GM12878 (cell line): Measurements from ENCODE around the gene TRAK2. TPM values are rescaled to one million over a fixed set of nuclear protein-coding genes. Genes with fewer than 3 reads are reported as not detected.
A peak's percentile ranks its signal among the peaks of the same experiment; 100 is the strongest.

Source experiments
- ATAC-seq: fragments of 200-7000 bp; cut with Tn5 transposase; 3 replicates; pipeline ENCODE4 v1.9.1; 2020; ENCODE audit warnings: mild to moderate bottlenecking, moderate library complexity
- BruUV-seq: library from RNA; stranded (reverse); fragments of 400-500 nt; replicated peaks from 2 replicates; lab custom pipeline; 2021; lab: Mats Ljungman, UMichigan
- CTCF ChIA-PET: fragments of 300-600 bp; sonication (Branson Sonifier 250); formaldehyde crosslinking; extraction: SDS; loops from one replicate; lab custom pipeline; 2021; ENCODE audit warnings: inconsistent platforms; lab: Yijun Ruan, JAX
- POLR2A ChIA-PET: fragments of 350-600 bp; formaldehyde crosslinking; extraction: SDS; loops from one replicate; lab custom pipeline; 2021; ENCODE audit warnings: inconsistent platforms; lab: Charles Lee
- RAD21 ChIA-PET: fragments of 300-600 bp; sonication (Branson Sonifier 250); formaldehyde crosslinking; loops from one replicate; lab custom pipeline; 2023; ENCODE audit warnings: antibody characterized with exemption; ENCODE audit not compliant: unreplicated experiment; lab: Charles Lee
- SMC1A ChIA-PET: fragments of 300-600 bp; sonication (Branson Sonifier 250); formaldehyde crosslinking; loops from one replicate; lab custom pipeline; 2023; ENCODE audit not compliant: unreplicated experiment, uncharacterized antibody; lab: Charles Lee
- DNase-seq: peaks from one replicate; pipeline ENCODE4 v3.0.0-alpha.2; 2011; ENCODE audit warnings: low read depth, low spot score
- FAIRE-seq: peaks from 3 replicates; lab custom pipeline; 2011; peaks lifted over from hg19 to GRCh38; lab: Jason Lieb, UNC
- H2AFZ ChIP-seq: 2 replicates; pipeline ENCODE4 v1.6.0; 2011; ENCODE audit warnings: low read depth, low read length, control low read depth; ENCODE audit not compliant: control insufficient read depth
- H3K27ac ChIP-seq: 2 replicates; pipeline ENCODE4 v1.5.1; 2011; ENCODE audit warnings: control low read depth; ENCODE audit not compliant: control insufficient read depth, insufficient read depth
- H3K27me3 ChIP-seq, 2 experiments: replicated peaks in 1 of 2; 2 replicates each; pipeline versions ENCODE4 v1.6.0 to v1.6.1; 2011; ENCODE audit warnings: low read length in 1 of 2; ENCODE audit not compliant: control insufficient read depth in 2 of 2, insufficient read depth in 2 of 2
- H3K36me3 ChIP-seq, 2 experiments: 2 replicates each; pipeline ENCODE4 v1.5.1; 2011; ENCODE audit warnings: low read length in 1 of 2; ENCODE audit not compliant: control insufficient read depth in 2 of 2, insufficient read depth in 2 of 2
- H3K4me1 ChIP-seq: 2 replicates; pipeline ENCODE4 v1.6.1; 2011; ENCODE audit warnings: mild to moderate bottlenecking, low read length, moderate library complexity, mixed read lengths; ENCODE audit not compliant: control insufficient read depth, insufficient read depth
- H3K4me2 ChIP-seq: 2 replicates; pipeline ENCODE4 v1.6.0; 2011; ENCODE audit warnings: control low read depth; ENCODE audit not compliant: control insufficient read depth, insufficient read depth
- H3K4me3 ChIP-seq: fragments of 200-600 bp; sonication (generic); 2 replicates; pipeline ENCODE4 v1.5.1; 2016
- H3K79me2 ChIP-seq: 2 replicates; pipeline ENCODE4 v1.6.0; 2011; ENCODE audit warnings: low read length; ENCODE audit not compliant: control insufficient read depth, insufficient read depth
- H3K9ac ChIP-seq: 2 replicates; pipeline ENCODE4 v1.8.0; 2011; ENCODE audit warnings: low read length, control low read depth, mixed read lengths; ENCODE audit not compliant: control insufficient read depth, insufficient read depth
- H3K9me3 ChIP-seq: replicated peaks from 3 replicates; pipeline ENCODE4 v1.5.1; 2011; ENCODE audit warnings: mild to moderate bottlenecking, low read length; ENCODE audit not compliant: control insufficient read depth, insufficient read depth
- H4K20me1 ChIP-seq: 2 replicates; pipeline ENCODE4 v1.6.0; 2011; ENCODE audit not compliant: control insufficient read depth, insufficient read depth
- ASH2L ChIP-seq: fragments of 300-600, 200-600 bp; sonication (generic); IDR thresholded peaks from 2 replicates; pipeline ENCODE4 v1.6.1; 2017; ENCODE audit warnings: low read depth, mild to moderate bottlenecking, borderline replicate concordance
- BCL3 ChIP-seq: IDR thresholded peaks from 2 replicates; pipeline ENCODE4 v1.6.1; 2011; ENCODE audit warnings: borderline replicate concordance, low read depth, mild to moderate bottlenecking, moderate library complexity, low read length; ENCODE audit not compliant: insufficient read depth, poor library complexity, severe bottlenecking
- CBX5 ChIP-seq: sonication (generic); IDR thresholded peaks from 2 replicates; pipeline ENCODE4 v1.6.1; 2016; ENCODE audit warnings: low read depth, moderate library complexity, mild to moderate bottlenecking, inconsistent platforms
- CEBPB ChIP-seq, 2 experiments: fragments of 150-350 bp in 1 of 2; IDR thresholded peaks; 2 replicates each; pipeline ENCODE4 v1.6.1; 2012 to 2014; ENCODE audit warnings: low read depth in 2 of 2, low read length in 2 of 2, borderline replicate concordance in 1 of 2, inconsistent platforms in 1 of 2
- EGR1 ChIP-seq, 2 experiments: IDR thresholded peaks; 1 replicate in 1 of 2; 2 replicates in 1 of 2; pipeline ENCODE4 v1.6.1; 2011 to 2012; ENCODE audit warnings: low read depth in 2 of 2, low read length in 2 of 2, borderline replicate concordance in 1 of 2, mild to moderate bottlenecking in 1 of 2, moderate library complexity in 1 of 2
- FOXK2 ChIP-seq: fragments of 450-650 bp; IDR thresholded peaks from 2 replicates; pipeline ENCODE4 v1.6.1; 2017; ENCODE audit warnings: mild to moderate bottlenecking, moderate library complexity
- HDAC2 ChIP-seq: fragments of 200-600 bp; sonication (generic); IDR thresholded peaks from 2 replicates; pipeline ENCODE4 v1.6.1; 2017
- IRF3 ChIP-seq: fragments of 450-650 bp; IDR thresholded peaks from 2 replicates; pipeline ENCODE4 v1.6.1; 2014; ENCODE audit warnings: mild to moderate bottlenecking
- JUND ChIP-seq: IDR thresholded peaks from 2 replicates; pipeline ENCODE4 v1.6.1; 2012; ENCODE audit warnings: low read depth, mild to moderate bottlenecking, low read length, improper control_type of control experiment, moderate library complexity
- MTA2 ChIP-seq: fragments of 450-650 bp; IDR thresholded peaks from 2 replicates; pipeline ENCODE4 v1.6.1; 2016; ENCODE audit warnings: low read depth, mild to moderate bottlenecking, moderate library complexity
- POLR2AphosphoS5 ChIP-seq: IDR thresholded peaks from 2 replicates; pipeline ENCODE4 v1.6.1; 2011; ENCODE audit warnings: mild to moderate bottlenecking, low read length, inconsistent platforms
- RCOR1 ChIP-seq: conservative IDR thresholded peaks from 2 replicates; pipeline ENCODE4 v1.6.1; 2012; ENCODE audit warnings: low read depth, low read length, improper control_type of control experiment
- SMC3 ChIP-seq: IDR thresholded peaks from 2 replicates; pipeline ENCODE4 v1.6.1; 2011; ENCODE audit warnings: low read length, improper control_type of control experiment, borderline replicate concordance
- WRNIP1 ChIP-seq: IDR thresholded peaks from 2 replicates; pipeline ENCODE4 v1.6.1; 2011; ENCODE audit warnings: low read depth, low read length, improper control_type of control experiment, borderline replicate concordance
- ZNF217 ChIP-seq: fragments of 450-650 bp; IDR thresholded peaks from 2 replicates; pipeline ENCODE4 v1.6.1; 2017; ENCODE audit warnings: antibody characterized with exemption, mild to moderate bottlenecking
- WGBS: methylation state at CpG from one replicate; pipeline ENCODE4 v1.1.6; 2016; ENCODE audit warnings: low lambda C conversion rate; ENCODE audit not compliant: insufficient replicate concordance, insufficient coverage; ENCODE audit errors: missing lambda C conversion rate; 5-methylcytosine and 5-hydroxymethylcytosine counted together
- in situ Hi-C: fragments of 300-500 bp; cut with MboI; formaldehyde crosslinking; loops from 9 replicates; pipeline ENCODE4 v1.14.3; 2018; ENCODE audit warnings: mixed read lengths
- intact Hi-C: fragments of 100-400 bp; cut with micrococcal nuclease; formaldehyde crosslinking; loops from one replicate; pipeline ENCODE4 v1.14.2; 2022; ENCODE audit not compliant: unreplicated experiment
- polyA plus RNA-seq, 11 experiments: library from polyadenylated mRNA; depleted of rRNA in 4 of 11; unstranded in 6 of 11; stranded (reverse) in 5 of 11; fragments of >200 nt; fragmentation: Nextera tagmentation in 4 of 11; fragmentation: Illumina TruSeq in 1 of 11; extraction: Ambion mirVana in 4 of 11; extraction: Trizol in 1 of 11; gene quantifications; 1 replicate in 1 of 11; 2 replicates in 10 of 11; pipeline versions ENCODE4 v1.2.1 to v1.2.3, GENCODE V29; 2011 to 2016; ENCODE audit warnings: inconsistent platforms in 2 of 11, missing spikeins in 2 of 11, low read depth in 1 of 11
- total RNA-seq, 4 experiments: library from RNA; depleted of rRNA in 3 of 4; stranded (reverse); fragments of >200 nt in 3 of 4; fragmentation: Illumina TruSeq in 1 of 4; extraction: Trizol in 1 of 4; gene quantifications; 2 replicates each; pipeline versions ENCODE4 v1.2.1 to v1.2.3, GENCODE V29; 2013 to 2021
- TF ChIP-seq, protein P1 (sequence below): fragments of 450-650 bp; conservative IDR thresholded peaks from 2 replicates; pipeline ENCODE4 v1.6.1; 2017; ENCODE audit warnings: mild to moderate bottlenecking, moderate library complexity
- TF ChIP-seq, protein P2 (sequence below): IDR thresholded peaks from 2 replicates; pipeline ENCODE4 v1.6.1; 2012; ENCODE audit warnings: low read depth, low read length, improper control_type of control experiment

Gene TRAK2
- total and polyA plus RNA-seq, 10 of the 15 experiments (the other 5 are each of a cell fraction or from before 2014, with no cell fraction given): 5.2 to 20.0 (median 11.8) TPM

GRCh38 chr2:201451292-201452057 is at the start of gene TRAK2, which contains the start of gene STRADB (continued):
- TF ChIP-seq EGR1 (IDR thresholded peaks at IDR 0.05; ENCODE audit: borderline replicate concordance in 1 of 2, low read depth in 2 of 2, low read length in 2 of 2): 0 out of 3 replicates have a peak, but pooled peaks of 1 of the 2 experiments have one; percentile 6
- TF ChIP-seq ZNF217: 0 out of 2 replicates have a peak, but pooled peaks have one; percentile 68
- TF ChIP-seq, protein P1, sequence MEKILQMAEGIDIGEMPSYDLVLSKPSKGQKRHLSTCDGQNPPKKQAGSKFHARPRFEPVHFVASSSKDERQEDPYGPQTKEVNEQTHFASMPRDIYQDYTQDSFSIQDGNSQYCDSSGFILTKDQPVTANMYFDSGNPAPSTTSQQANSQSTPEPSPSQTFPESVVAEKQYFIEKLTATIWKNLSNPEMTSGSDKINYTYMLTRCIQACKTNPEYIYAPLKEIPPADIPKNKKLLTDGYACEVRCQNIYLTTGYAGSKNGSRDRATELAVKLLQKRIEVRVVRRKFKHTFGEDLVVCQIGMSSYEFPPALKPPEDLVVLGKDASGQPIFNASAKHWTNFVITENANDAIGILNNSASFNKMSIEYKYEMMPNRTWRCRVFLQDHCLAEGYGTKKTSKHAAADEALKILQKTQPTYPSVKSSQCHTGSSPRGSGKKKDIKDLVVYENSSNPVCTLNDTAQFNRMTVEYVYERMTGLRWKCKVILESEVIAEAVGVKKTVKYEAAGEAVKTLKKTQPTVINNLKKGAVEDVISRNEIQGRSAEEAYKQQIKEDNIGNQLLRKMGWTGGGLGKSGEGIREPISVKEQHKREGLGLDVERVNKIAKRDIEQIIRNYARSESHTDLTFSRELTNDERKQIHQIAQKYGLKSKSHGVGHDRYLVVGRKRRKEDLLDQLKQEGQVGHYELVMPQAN: peak; percentile 64
- TF ChIP-seq, protein P2, sequence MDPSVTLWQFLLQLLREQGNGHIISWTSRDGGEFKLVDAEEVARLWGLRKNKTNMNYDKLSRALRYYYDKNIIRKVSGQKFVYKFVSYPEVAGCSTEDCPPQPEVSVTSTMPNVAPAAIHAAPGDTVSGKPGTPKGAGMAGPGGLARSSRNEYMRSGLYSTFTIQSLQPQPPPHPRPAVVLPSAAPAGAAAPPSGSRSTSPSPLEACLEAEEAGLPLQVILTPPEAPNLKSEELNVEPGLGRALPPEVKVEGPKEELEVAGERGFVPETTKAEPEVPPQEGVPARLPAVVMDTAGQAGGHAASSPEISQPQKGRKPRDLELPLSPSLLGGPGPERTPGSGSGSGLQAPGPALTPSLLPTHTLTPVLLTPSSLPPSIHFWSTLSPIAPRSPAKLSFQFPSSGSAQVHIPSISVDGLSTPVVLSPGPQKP: no peak
- TF ChIP-seq POLR2AphosphoS5: peak; percentile 86
- no peak for TF ChIP-seq CEBPB (IDR thresholded peaks at IDR 0.05; ENCODE audit: borderline replicate concordance in 1 of 2, low read depth in 2 of 2, low read length in 2 of 2)

DNA sequence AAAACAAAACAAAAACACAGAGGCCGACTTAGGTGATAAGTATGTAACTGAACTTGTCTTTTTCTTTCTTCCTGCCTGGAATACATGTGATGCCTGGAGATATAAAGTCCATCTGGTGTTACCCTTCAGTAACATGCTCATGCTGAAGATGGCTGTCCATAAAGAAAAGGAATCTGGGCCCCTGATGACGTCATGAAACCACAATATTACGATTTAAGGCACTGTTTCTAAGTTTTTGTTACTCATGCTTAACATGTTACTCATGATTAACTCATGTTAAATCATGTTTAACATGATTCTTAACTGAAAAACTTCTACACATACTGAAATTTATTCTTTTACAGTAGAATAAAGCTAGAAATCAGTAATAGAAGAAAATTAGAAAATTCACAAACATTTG is 49.3 kb upstream of the TRAK2 start:
- Histone ChIP-seq H3K9ac (no peak overlapping the region), H3K79me2 (no peaks in the 10 kb centered on the region), H2AFZ (no peak overlapping the region), H3K9me3 (no peaks in the 10 kb centered on the region; the same call in 2 of the 3 replicates), H3K4me2 (no peak overlapping the region), H3K27ac (no peak overlapping the region), H3K4me3 (no peak overlapping the region), H3K27me3 (no peaks in the 10 kb centered on the region), H3K36me3 (no peaks in the 10 kb centered on the region), H3K4me1 (no peaks in the 10 kb centered on the region), H4K20me1 (no peaks in the 10 kb centered on the region)
- ChIA-PET POLR2A (no interaction called here), SMC1A (no interaction called here), RAD21 (no interaction called here), CTCF (no interaction called here)
- TF ChIP-seq ASH2L (no peak), SMC3 (no peak), BCL3 (no peak), FOXK2 (no peak), RCOR1 (no peak), IRF3 (no peak), MTA2 (no peak), JUND (no peak), CBX5 (no peak), EGR1 (IDR thresholded peaks at IDR 0.05; ENCODE audit: borderline replicate concordance in 1 of 2, low read depth in 2 of 2, low read length in 2 of 2) (no peak), WRNIP1 (no peak), HDAC2 (no peak)
- BruUV-seq: no TSS peak
- DNase-seq: no peak
- ATAC-seq: no peak
- no peak for FAIRE-seq
- in situ Hi-C loops (no loop called here), intact Hi-C loops (no loop called here)
- 18% methylated on average over 3 of the region's 3 CpGs for WGBS
